GM19035 (cell line): ENCODE results near the gene PROC.

Experiments used
- ATAC-seq: cut with Tn5 transposase; IDR thresholded peaks from one replicate; pipeline ENCODE4 v1.9.1; 2021; ENCODE audit not compliant: unreplicated experiment

Gene PROC

GRCh38 chr2:127418300-127419111, at the start of gene PROC:
Gene PROC (plus strand): TSS chr2:127418427. CDS start chr2:127419943, 1,516 bp downstream.
- ATAC-seq: no peak

- no peak for ATAC-seq
Observed at GRCh38 chr2:127370010-127370409, 48.2 kb upstream of the PROC start.

GRCh38 chr2:127371037-127371436, 47.2 kb upstream of the PROC start:
- no peak for ATAC-seq

- no peak for ATAC-seq
Observed at GRCh38 chr2:127373362-127374083, 44.7 kb upstream of the PROC start.

- no peak for ATAC-seq
Observed at GRCh38 chr2:127376257-127376656, 42.0 kb upstream of the PROC start.

- no peak for ATAC-seq
Observed at GRCh38 chr2:127377262-127377661, 41.0 kb upstream of the PROC start.

- no peak for ATAC-seq
Observed at GRCh38 chr2:127378720-127379119, 39.5 kb upstream of the PROC start.

- no peak for ATAC-seq
Observed at GRCh38 chr2:127379712-127380355, 38.4 kb upstream of the PROC start.

GRCh38 chr2:127381762-127382161, 36.5 kb upstream of the PROC start:
- ATAC-seq: no peak

- no peak for ATAC-seq
Observed at GRCh38 chr2:127382831-127383230, 35.4 kb upstream of the PROC start.

GRCh38 chr2:127384529-127384928, 33.7 kb upstream of the PROC start:
- ATAC-seq: no peak

- ATAC-seq: no peak
Observed at GRCh38 chr2:127386246-127386645, 32.0 kb upstream of the PROC start.

- peak; percentile 68 for ATAC-seq
Observed at GRCh38 chr2:127386764-127387654, 31.2 kb upstream of the PROC start.

- peak; percentile 81 for ATAC-seq
Observed at GRCh38 chr2:127387655-127388422, 30.4 kb upstream of the PROC start, which contains the start of gene MAP3K2. Gene MAP3K2 (minus strand): TSS chr2:127387975. CDS start chr2:127343129, 44,846 bp downstream.

GRCh38 chr2:127388423-127389164, 29.6 kb upstream of the PROC start:
- ATAC-seq: peak; percentile 11

- no peak for ATAC-seq
Observed at GRCh38 chr2:127389778-127390435, 28.3 kb upstream of the PROC start.

- ATAC-seq: no peak
Observed at GRCh38 chr2:127392133-127392827, 25.9 kb upstream of the PROC start.
